ENCODE measurements around the gene HRH1. TPM values are rescaled to one million over a fixed set of nuclear protein-coding genes. Genes with fewer than 3 reads are reported as not detected.
"Not testable (repeated sequence)": the region's sequence is repeated elsewhere in the genome, so short reads cannot be mapped to it uniquely, and the experiment has no call there.

The HRH1 gene
- total RNA-seq, 2 donors from 2014 or later, result 1.6 to 3.5 TPM

- no peak overlapping the region for H3K27ac ChIP-seq
- no peaks in the 10 kb centered on the region for H3K9me3 ChIP-seq
- peaks cover 0 to 6% of the 10 kb centered on the region in 2 donors for H3K4me1 ChIP-seq
- no peak for TF ChIP-seq CTCF (IDR thresholded peaks at IDR 0.05)
- no peak for DNase-seq (ENCODE audit: low spot score)
- H3K4me3 ChIP-seq, result no peak overlapping the region
- no peaks in the 10 kb centered on the region for H3K27me3 ChIP-seq
- no peaks in the 10 kb centered on the region for H3K36me3 ChIP-seq
Measured at GRCh38 chr3:11214451-11214978, 60.2 kb downstream of the HRH1 start.

GRCh38 chr3:11217370-11217769 is 63.1 kb downstream of the HRH1 start:
- H3K4me3 ChIP-seq; H3K4me1 ChIP-seq; H3K27me3 ChIP-seq; DNase-seq (ENCODE audit: low spot score); H3K36me3 ChIP-seq; H3K9me3 ChIP-seq; H3K27ac ChIP-seq: not testable (repeated sequence)

- no peak overlapping the region for H3K27ac ChIP-seq
- H3K4me3 ChIP-seq, result no peak overlapping the region
- H3K27me3 ChIP-seq, result no peaks in the 10 kb centered on the region
- no peak for DNase-seq (ENCODE audit: low spot score)
- no peak for TF ChIP-seq CTCF (IDR thresholded peaks at IDR 0.05)
- no peaks in the 10 kb centered on the region for H3K4me1 ChIP-seq
- no peaks in the 10 kb centered on the region for H3K9me3 ChIP-seq
- no peaks in the 10 kb centered on the region for H3K36me3 ChIP-seq
Measured at GRCh38 chr3:11220230-11220629, 65.9 kb downstream of the HRH1 start.

GRCh38 chr3:11221818-11222415 is 67.6 kb downstream of the HRH1 start:
- H3K27me3 ChIP-seq, result no peaks in the 10 kb centered on the region
- no peaks in the 10 kb centered on the region for H3K9me3 ChIP-seq
- H3K4me3 ChIP-seq, result no peak overlapping the region
- H3K4me1 ChIP-seq, result no peaks in the 10 kb centered on the region
- DNase-seq (ENCODE audit: low spot score), result no peak
- H3K27ac ChIP-seq, result no peak overlapping the region
- no peaks in the 10 kb centered on the region for H3K36me3 ChIP-seq
- TF ChIP-seq CTCF (IDR thresholded peaks at IDR 0.05), result no peak

- no peak for DNase-seq (ENCODE audit: low spot score)
- H3K36me3 ChIP-seq, result no peaks in the 10 kb centered on the region
- no peaks in the 10 kb centered on the region for H3K27me3 ChIP-seq
- H3K9me3 ChIP-seq, result no peaks in the 10 kb centered on the region
- H3K27ac ChIP-seq, result no peak overlapping the region
- H3K4me1 ChIP-seq, result no peaks in the 10 kb centered on the region
- TF ChIP-seq CTCF (IDR thresholded peaks at IDR 0.05), result no peak
- no peak overlapping the region for H3K4me3 ChIP-seq
Measured at GRCh38 chr3:11224010-11224409, 69.7 kb downstream of the HRH1 start.

GRCh38 chr3:11224870-11225229 is 70.6 kb downstream of the HRH1 start:
- no peaks in the 10 kb centered on the region for H3K4me1 ChIP-seq
- TF ChIP-seq CTCF (IDR thresholded peaks at IDR 0.05), result no peak
- no peak overlapping the region for H3K4me3 ChIP-seq

More at GRCh38 chr3:11224870-11225229, 70.6 kb downstream of the HRH1 start:
- no peak for DNase-seq (ENCODE audit: low spot score)
- Histone ChIP-seq H3K27me3 (no peaks in the 10 kb centered on the region), H3K36me3 (no peaks in the 10 kb centered on the region), H3K9me3 (no peaks in the 10 kb centered on the region), H3K27ac (peak overlapping the region; percentile 54 to 71)
